ENCODE results near the gene CALHM6. TPM values are rescaled to one million over a fixed set of nuclear protein-coding genes. Genes with fewer than 3 reads are reported as not detected.
A peak's percentile ranks its signal among the peaks of the same experiment; 100 is the strongest.

CALHM6 gene
- total and polyA plus RNA-seq, 3 experiments from 2014 or later = 1.7 to 10.9 (median 2.2) TPM

GRCh38 chr6:116458264-116458663 is 2.9 kb upstream of the CALHM6 start:
- Histone ChIP-seq H3K4me1 (ENCODE audit: insufficient read depth, low read length) (peaks cover 16% of the 10 kb centered on the region), H3K4me3 (ENCODE audit: low read length) (no peak overlapping the region), H3K9me3 (ENCODE audit: low read length) (no peaks in the 10 kb centered on the region), H3K27me3 (ENCODE audit: insufficient read depth, low read length, poor library complexity, severe bottlenecking) (no peaks in the 10 kb centered on the region), H3K36me3 (ENCODE audit: insufficient read depth, low read length) (no peaks in the 10 kb centered on the region), H3K27ac (ENCODE audit: low read depth, low read length) (no peak overlapping the region)
- Mint-ChIP-seq H3K36me3 (no peaks in the 10 kb centered on the region), H3K27me3 (peaks cover 13 to 28% of the 10 kb centered on the region in 2 donors), H3K9me3 (no peaks in the 10 kb centered on the region), H3K4me1 (peaks cover 14 to 21% (median 20%) of the 10 kb centered on the region in 3 donors), H3K4me3 (no peak overlapping the region), H3K27ac (no peak overlapping the region)
- no peak for DNase-seq
- ChIA-PET POLR2A (no interaction called here), CTCF (no interaction called here)

GRCh38 chr6:116459927-116460326 is 1.2 kb upstream of the CALHM6 start:
- H3K27me3 ChIP-seq (ENCODE audit: insufficient read depth, low read length, poor library complexity, severe bottlenecking) = no peaks in the 10 kb centered on the region
- Mint-ChIP-seq H3K27me3 (peaks cover 10 to 29% of the 10 kb centered on the region in 2 donors), H3K27ac (no peak overlapping the region), H3K4me3 (peak overlapping the region in 1 of 7 donors; percentile 34), H3K4me1 (peaks cover 14 to 28% (median 20%) of the 10 kb centered on the region in 3 donors), H3K36me3 (no peaks in the 10 kb centered on the region), H3K9me3 (no peaks in the 10 kb centered on the region)
- no peaks in the 10 kb centered on the region for H3K9me3 ChIP-seq (ENCODE audit: low read length)
- DNase-seq = no peak
- H3K4me3 ChIP-seq (ENCODE audit: low read length) = no peak overlapping the region
- POLR2A ChIA-PET = no interaction called here
- CTCF ChIA-PET = no interaction called here
- H3K36me3 ChIP-seq (ENCODE audit: insufficient read depth, low read length) = no peaks in the 10 kb centered on the region
- H3K27ac ChIP-seq (ENCODE audit: low read depth, low read length) = no peak overlapping the region
- H3K4me1 ChIP-seq (ENCODE audit: insufficient read depth, low read length) = peaks cover 19% of the 10 kb centered on the region

- POLR2A ChIA-PET = interaction anchor here (0.6 kb wide), 1 partner anchor 183 kb away, joined by 3 read pairs; the partner anchor contains the start of gene TSPYL1
Measured at GRCh38 chr6:116461932-116462885, 1.0 kb downstream of the CALHM6 start.

GRCh38 chr6:116463301-116463700 is 2.1 kb downstream of the CALHM6 start:
- Histone ChIP-seq H3K36me3 (ENCODE audit: insufficient read depth, low read length) (no peaks in the 10 kb centered on the region), H3K9me3 (ENCODE audit: low read length) (no peaks in the 10 kb centered on the region), H3K27ac (ENCODE audit: low read depth, low read length) (no peak overlapping the region), H3K27me3 (ENCODE audit: insufficient read depth, low read length, poor library complexity, severe bottlenecking) (no peaks in the 10 kb centered on the region), H3K4me3 (ENCODE audit: low read length) (no peak overlapping the region), H3K4me1 (ENCODE audit: insufficient read depth, low read length) (peaks cover 19% of the 10 kb centered on the region)
- peaks cover 16 to 46% (median 20%) of the 10 kb centered on the region in 3 donors for H3K4me1 Mint-ChIP-seq
- H3K4me3 Mint-ChIP-seq = peak overlapping the region in 3 of 7 donors; percentile 23 to 77 (median 37)
- no peak overlapping the region for H3K27ac Mint-ChIP-seq
- CTCF ChIA-PET = interaction anchor here (1.2 kb wide), 1 partner anchor 19 kb away, joined by 3 read pairs; no protein-coding TSS in a partner anchor
- no peak for DNase-seq
- POLR2A ChIA-PET = no interaction called here
- H3K9me3 Mint-ChIP-seq = no peaks in the 10 kb centered on the region
- no peaks in the 10 kb centered on the region for H3K36me3 Mint-ChIP-seq
- peaks cover 10 to 29% of the 10 kb centered on the region in 2 donors for H3K27me3 Mint-ChIP-seq

More at GRCh38 chr6:116461932-116462885, 1.0 kb downstream of the CALHM6 start:
- H3K27me3 ChIP-seq (ENCODE audit: insufficient read depth, low read length, poor library complexity, severe bottlenecking) = no peaks in the 10 kb centered on the region
- peak; percentile 3 to 70 (median 49) for DNase-seq
- H3K4me1 ChIP-seq (ENCODE audit: insufficient read depth, low read length) = peaks cover 19% of the 10 kb centered on the region
- Mint-ChIP-seq H3K27me3 (peaks cover 10 to 29% of the 10 kb centered on the region in 2 donors), H3K4me1 (peaks cover 16 to 40% (median 20%) of the 10 kb centered on the region in 3 donors), H3K4me3 (peak overlapping the region; percentile 75 to 92 (median 80)), H3K27ac (peak overlapping the region in 5 of 8 donors; percentile 20 to 95 (median 63)), H3K36me3 (no peaks in the 10 kb centered on the region), H3K9me3 (no peaks in the 10 kb centered on the region)
- no peaks in the 10 kb centered on the region for H3K36me3 ChIP-seq (ENCODE audit: insufficient read depth, low read length)
- peak overlapping the region; percentile 56 for H3K4me3 ChIP-seq (ENCODE audit: low read length)
- no peaks in the 10 kb centered on the region for H3K9me3 ChIP-seq (ENCODE audit: low read length)
- no peak overlapping the region for H3K27ac ChIP-seq (ENCODE audit: low read depth, low read length)
- CTCF ChIA-PET = interaction anchor here (1.0 to 1.2 kb wide), 2 partner anchors 18 to 71 kb away, joined by 3 read pairs; no protein-coding TSS in a partner anchor

- Mint-ChIP-seq H3K27me3 (peaks cover 10 to 33% of the 10 kb centered on the region in 2 donors), H3K36me3 (no peaks in the 10 kb centered on the region), H3K4me1 (peaks cover 16 to 46% (median 20%) of the 10 kb centered on the region in 3 donors), H3K4me3 (no peak overlapping the region), H3K27ac (no peak overlapping the region), H3K9me3 (no peaks in the 10 kb centered on the region)
- H3K27me3 ChIP-seq (ENCODE audit: insufficient read depth, low read length, poor library complexity, severe bottlenecking) = no peaks in the 10 kb centered on the region
- no peaks in the 10 kb centered on the region for H3K36me3 ChIP-seq (ENCODE audit: insufficient read depth, low read length)
- H3K4me3 ChIP-seq (ENCODE audit: low read length) = no peak overlapping the region
- ChIA-PET CTCF (no interaction called here), POLR2A (no interaction called here)
- no peak for DNase-seq
- no peak overlapping the region for H3K27ac ChIP-seq (ENCODE audit: low read depth, low read length)
- peaks cover 19% of the 10 kb centered on the region for H3K4me1 ChIP-seq (ENCODE audit: insufficient read depth, low read length)
- H3K9me3 ChIP-seq (ENCODE audit: low read length) = no peaks in the 10 kb centered on the region
Measured at GRCh38 chr6:116465246-116465645, 4.1 kb downstream of the CALHM6 start.

- Histone ChIP-seq H3K36me3 (ENCODE audit: insufficient read depth, low read length) (no peaks in the 10 kb centered on the region), H3K4me1 (ENCODE audit: insufficient read depth, low read length) (peaks cover 12% of the 10 kb centered on the region), H3K27me3 (ENCODE audit: insufficient read depth, low read length, poor library complexity, severe bottlenecking) (no peaks in the 10 kb centered on the region), H3K9me3 (ENCODE audit: low read length) (no peaks in the 10 kb centered on the region), H3K27ac (ENCODE audit: low read depth, low read length) (no peak overlapping the region), H3K4me3 (ENCODE audit: low read length) (no peak overlapping the region)
- no peak for DNase-seq
- Mint-ChIP-seq H3K36me3 (no peaks in the 10 kb centered on the region), H3K4me1 (peaks cover 7 to 36% (median 9%) of the 10 kb centered on the region in 3 donors), H3K27me3 (peaks cover 6 to 25% of the 10 kb centered on the region in 2 donors), H3K4me3 (no peak overlapping the region), H3K9me3 (no peaks in the 10 kb centered on the region), H3K27ac (peak overlapping the region in 2 of 8 donors; percentile 30 to 60)
- CTCF ChIA-PET = no interaction called here
- POLR2A ChIA-PET = no interaction called here
Measured at GRCh38 chr6:116467096-116467495, 5.9 kb downstream of the CALHM6 start.

- CTCF ChIA-PET = no interaction called here
Measured at GRCh38 chr6:116467514-116467913, 6.3 kb downstream of the CALHM6 start.

GRCh38 chr6:116468293-116468692 is 7.1 kb downstream of the CALHM6 start:
- ChIA-PET POLR2A (no interaction called here), CTCF (no interaction called here)
- Histone ChIP-seq H3K27me3 (ENCODE audit: insufficient read depth, low read length, poor library complexity, severe bottlenecking) (no peaks in the 10 kb centered on the region), H3K9me3 (ENCODE audit: low read length) (no peaks in the 10 kb centered on the region), H3K36me3 (ENCODE audit: insufficient read depth, low read length) (no peaks in the 10 kb centered on the region), H3K27ac (ENCODE audit: low read depth, low read length) (no peak overlapping the region), H3K4me1 (ENCODE audit: insufficient read depth, low read length) (peaks cover 4% of the 10 kb centered on the region), H3K4me3 (ENCODE audit: low read length) (no peak overlapping the region)
- no peak overlapping the region for H3K4me3 Mint-ChIP-seq
- H3K9me3 Mint-ChIP-seq = no peaks in the 10 kb centered on the region
- H3K27me3 Mint-ChIP-seq = peaks cover under 1 to 21% of the 10 kb centered on the region in 2 donors
- DNase-seq = no peak
- no peaks in the 10 kb centered on the region for H3K36me3 Mint-ChIP-seq
- no peak overlapping the region for H3K27ac Mint-ChIP-seq
- peaks cover 0 to 25% (median 3%) of the 10 kb centered on the region in 3 donors for H3K4me1 Mint-ChIP-seq

More at GRCh38 chr6:116467514-116467913, 6.3 kb downstream of the CALHM6 start:
- Histone ChIP-seq H3K4me3 (ENCODE audit: low read length) (no peak overlapping the region), H3K36me3 (ENCODE audit: insufficient read depth, low read length) (no peaks in the 10 kb centered on the region), H3K27ac (ENCODE audit: low read depth, low read length) (no peak overlapping the region), H3K4me1 (ENCODE audit: insufficient read depth, low read length) (peaks cover 9% of the 10 kb centered on the region), H3K27me3 (ENCODE audit: insufficient read depth, low read length, poor library complexity, severe bottlenecking) (no peaks in the 10 kb centered on the region), H3K9me3 (ENCODE audit: low read length) (no peaks in the 10 kb centered on the region)
- no peaks in the 10 kb centered on the region for H3K36me3 Mint-ChIP-seq
- peaks cover 6 to 26% of the 10 kb centered on the region in 2 donors for H3K27me3 Mint-ChIP-seq
- H3K4me3 Mint-ChIP-seq = no peak overlapping the region
- no peak for DNase-seq
- no peaks in the 10 kb centered on the region for H3K9me3 Mint-ChIP-seq
- H3K27ac Mint-ChIP-seq = no peak overlapping the region
- H3K4me1 Mint-ChIP-seq = peaks cover 6 to 33% (median 8%) of the 10 kb centered on the region in 3 donors
- POLR2A ChIA-PET = no interaction called here

Measured in CD8-positive, alpha-beta memory T cell (primary cell).